ENCODE measurements around the gene TMED8.
"Not testable (repeated sequence)": the region's sequence is repeated elsewhere in the genome, so short reads cannot be mapped to it uniquely, and the experiment has no call there.

TMED8 gene

GRCh38 chr14:77320238-77320935 is 56.5 kb downstream of the TMED8 start, which contains the start of gene POMT2:
Gene POMT2 (minus strand): TSS chr14:77320883. CDS start chr14:77320681, 202 bp downstream.
- peak; percentile 92 for DNase-seq

GRCh38 chr14:77319422-77319821 is 57.5 kb downstream of the TMED8 start:
- DNase-seq, result no peak

- not testable (repeated sequence) for DNase-seq
Measured at GRCh38 chr14:77318756-77319155, 58.1 kb downstream of the TMED8 start.

GRCh38 chr14:77318006-77318553 is 58.8 kb downstream of the TMED8 start:
- DNase-seq, result no peak

GRCh38 chr14:77316872-77317301 is 60.0 kb downstream of the TMED8 start:
- no peak for DNase-seq

GRCh38 chr14:77316195-77316505 is 60.7 kb downstream of the TMED8 start:
- no peak for DNase-seq

- no peak for DNase-seq
Measured at GRCh38 chr14:77314539-77315457, 62.1 kb downstream of the TMED8 start.

- DNase-seq, result no peak
Measured at GRCh38 chr14:77314043-77314442, 62.9 kb downstream of the TMED8 start.

- no peak for DNase-seq
Measured at GRCh38 chr14:77313371-77313770, 63.5 kb downstream of the TMED8 start.

GRCh38 chr14:77311217-77311616 is 65.7 kb downstream of the TMED8 start:
- no peak for DNase-seq

GRCh38 chr14:77310026-77310425 is 66.9 kb downstream of the TMED8 start:
- DNase-seq, result no peak

- no peak for DNase-seq
Measured at GRCh38 chr14:77309131-77309530, 67.8 kb downstream of the TMED8 start.

- no peak for DNase-seq
Measured at GRCh38 chr14:77306851-77307496, 69.9 kb downstream of the TMED8 start.

- DNase-seq, result no peak
Measured at GRCh38 chr14:77306416-77306815, 70.5 kb downstream of the TMED8 start.

- no peak for DNase-seq
Measured at GRCh38 chr14:77305696-77306095, 71.2 kb downstream of the TMED8 start.

- no peak for DNase-seq
Measured at GRCh38 chr14:77303417-77304156, 73.3 kb downstream of the TMED8 start.

- DNase-seq, result no peak
Measured at GRCh38 chr14:77302926-77303325, 74.0 kb downstream of the TMED8 start.

GRCh38 chr14:77301103-77301502 is 75.8 kb downstream of the TMED8 start:
- peak; percentile 52 for DNase-seq

GRCh38 chr14:77299771-77300170 is 77.1 kb downstream of the TMED8 start:
- DNase-seq, result no peak

GRCh38 chr14:77296906-77297305 is 80.0 kb downstream of the TMED8 start:
- no peak for DNase-seq

GRCh38 chr14:77296155-77296554 is 80.7 kb downstream of the TMED8 start:
- no peak for DNase-seq

- DNase-seq, result no peak
Measured at GRCh38 chr14:77290705-77291104, 86.2 kb downstream of the TMED8 start.

GRCh38 chr14:77286576-77286975 is 90.3 kb downstream of the TMED8 start:
- DNase-seq, result no peak

Measured in activated gamma-delta T cell treated with Interleukin-2 at 50 U/mL for 16 hours (primary cell).